DND-41 (cell line): ENCODE measurements around the gene MSH5.

Source experiments
- ATAC-seq: fragments of 200-7000 bp; cut with Tn5 transposase; 3 replicates; pipeline ENCODE4 v1.9.1; 2021; ENCODE audit warnings: low read depth; ENCODE audit not compliant: insufficient read depth
- DNase-seq: peaks from one replicate; pipeline ENCODE4 v3.0.0-alpha.2; 2020
- H2AFZ ChIP-seq: 2 replicates; pipeline ENCODE4 v1.6.0; 2012; ENCODE audit warnings: low read depth, low read length
- H3K27ac ChIP-seq: 2 replicates; pipeline ENCODE4 v1.5.1; 2012; ENCODE audit warnings: low read length, inconsistent platforms
- H3K27me3 ChIP-seq: fragments of 200-600 bp; sonication (generic); 2 replicates; pipeline ENCODE4 v1.6.0; 2012; ENCODE audit warnings: low read length, mild to moderate bottlenecking, inconsistent platforms; ENCODE audit not compliant: insufficient read depth, poor library complexity
- H3K36me3 ChIP-seq: 2 replicates; pipeline ENCODE4 v1.5.1; 2012; ENCODE audit warnings: low read length, inconsistent platforms; ENCODE audit not compliant: insufficient read depth
- H3K4me1 ChIP-seq: 2 replicates; pipeline ENCODE4 v1.5.1; 2012; ENCODE audit warnings: mild to moderate bottlenecking, low read length; ENCODE audit not compliant: insufficient read depth
- H3K4me2 ChIP-seq: 2 replicates; pipeline ENCODE4 v1.6.0; 2012; ENCODE audit warnings: mild to moderate bottlenecking, moderate library complexity, low read length, inconsistent platforms; ENCODE audit not compliant: insufficient read depth
- H3K4me3 ChIP-seq, 2 experiments: fragments of 200-600 bp in 1 of 2; shearing (Covaris generic) in 1 of 2; 2 replicates each; pipeline ENCODE4 v1.5.1; 2012 to 2016; ENCODE audit warnings: inconsistent platforms in 2 of 2, low read length in 2 of 2, mild to moderate bottlenecking in 2 of 2, low read depth in 1 of 2, moderate library complexity in 1 of 2
- H3K79me2 ChIP-seq: 2 replicates; pipeline ENCODE4 v1.6.0; 2012; ENCODE audit warnings: low read length, inconsistent platforms; ENCODE audit not compliant: insufficient read depth
- H3K9ac ChIP-seq: 2 replicates; pipeline ENCODE4 v1.6.0; 2012; ENCODE audit warnings: low read depth, mild to moderate bottlenecking, inconsistent platforms, low read length, moderate library complexity
- H3K9me3 ChIP-seq: 2 replicates; pipeline ENCODE4 v1.5.1; 2012; ENCODE audit warnings: low read length, moderate library complexity, mild to moderate bottlenecking, inconsistent platforms; ENCODE audit not compliant: insufficient read depth, severe bottlenecking
- H4K20me1 ChIP-seq: 2 replicates; pipeline ENCODE4 v1.6.0; 2012; ENCODE audit warnings: low read length; ENCODE audit not compliant: insufficient read depth
- CTCF ChIP-seq: IDR thresholded peaks from 2 replicates; pipeline ENCODE4 v1.5.1; 2012; ENCODE audit warnings: borderline replicate concordance, low read length, moderate library complexity, mild to moderate bottlenecking; ENCODE audit not compliant: poor library complexity, severe bottlenecking; ENCODE audit errors: extremely low read depth
- EZH2 ChIP-seq: IDR thresholded peaks from 3 replicates; pipeline ENCODE4 v1.6.1; 2012; ENCODE audit warnings: borderline replicate concordance, low read depth, mild to moderate bottlenecking, moderate library complexity, low read length, inconsistent platforms; ENCODE audit not compliant: severe bottlenecking

The MSH5 gene

GRCh38 chr6:31710523-31711219 is 29.1 kb upstream of the MSH5 start:
- no peak for DNase-seq

GRCh38 chr6:31711233-31711632 is 28.6 kb upstream of the MSH5 start:
- Histone ChIP-seq H3K79me2 (no peaks in the 10 kb centered on the region), H3K4me1 (no peaks in the 10 kb centered on the region), H3K27ac (no peak overlapping the region), H3K4me3 (no peak overlapping the region), H2AFZ (no peak overlapping the region), H3K4me2 (no peak overlapping the region), H3K27me3 (no peaks in the 10 kb centered on the region), H3K9me3 (no peaks in the 10 kb centered on the region), H3K9ac (no peak overlapping the region), H3K36me3 (no peaks in the 10 kb centered on the region), H4K20me1 (no peaks in the 10 kb centered on the region)
- TF ChIP-seq CTCF, result no peak
- ATAC-seq (no peak; the same call in 2 of the 3 replicates), DNase-seq (no peak)

More at GRCh38 chr6:31710523-31711219, 29.1 kb upstream of the MSH5 start:
- Histone ChIP-seq H3K4me3 (no peak overlapping the region), H3K9me3 (no peaks in the 10 kb centered on the region), H3K27me3 (no peaks in the 10 kb centered on the region), H3K79me2 (no peaks in the 10 kb centered on the region), H3K4me1 (no peaks in the 10 kb centered on the region), H3K36me3 (no peaks in the 10 kb centered on the region), H4K20me1 (no peaks in the 10 kb centered on the region), H2AFZ (no peak overlapping the region), H3K9ac (no peak overlapping the region), H3K27ac (no peak overlapping the region), H3K4me2 (no peak overlapping the region)
- ATAC-seq, result no peak
- TF ChIP-seq CTCF, result no peak
- no peak for TF ChIP-seq EZH2

- Histone ChIP-seq H3K4me2 (no peak overlapping the region), H4K20me1 (no peaks in the 10 kb centered on the region), H3K27ac (no peak overlapping the region), H2AFZ (no peak overlapping the region), H3K9me3 (no peaks in the 10 kb centered on the region), H3K36me3 (no peaks in the 10 kb centered on the region), H3K9ac (no peak overlapping the region), H3K79me2 (no peaks in the 10 kb centered on the region), H3K4me1 (no peaks in the 10 kb centered on the region), H3K27me3 (no peaks in the 10 kb centered on the region), H3K4me3 (no peak overlapping the region)
- TF ChIP-seq CTCF (peak; percentile 48), EZH2 (no peak)
- DNase-seq (no peak), ATAC-seq (peak; percentile 70)
These were observed 27.5 kb upstream of the MSH5 start for GRCh38 chr6:31712296-31712695.

- H3K36me3 ChIP-seq, result no peaks in the 10 kb centered on the region
- H3K79me2 ChIP-seq, result no peaks in the 10 kb centered on the region
- no peak overlapping the region for H3K4me2 ChIP-seq
- no peak overlapping the region for H3K4me3 ChIP-seq
- H4K20me1 ChIP-seq, result no peaks in the 10 kb centered on the region
- H3K9ac ChIP-seq, result no peak overlapping the region
- DNase-seq, result no peak
- no peak overlapping the region for H2AFZ ChIP-seq
- no peaks in the 10 kb centered on the region for H3K27me3 ChIP-seq
- H3K9me3 ChIP-seq, result no peaks in the 10 kb centered on the region
- no peak overlapping the region for H3K27ac ChIP-seq
- no peak for ATAC-seq
- H3K4me1 ChIP-seq, result no peaks in the 10 kb centered on the region
- TF ChIP-seq EZH2, result no peak
- TF ChIP-seq CTCF, result no peak
These were observed 26.3 kb upstream of the MSH5 start for GRCh38 chr6:31713465-31713864.
